ENCODE data around the gene ZNF81.
"Not testable (repeated sequence)": the region's sequence is repeated elsewhere in the genome, so short reads cannot be mapped to it uniquely, and the experiment has no call there.

Gene ZNF81

DNA sequence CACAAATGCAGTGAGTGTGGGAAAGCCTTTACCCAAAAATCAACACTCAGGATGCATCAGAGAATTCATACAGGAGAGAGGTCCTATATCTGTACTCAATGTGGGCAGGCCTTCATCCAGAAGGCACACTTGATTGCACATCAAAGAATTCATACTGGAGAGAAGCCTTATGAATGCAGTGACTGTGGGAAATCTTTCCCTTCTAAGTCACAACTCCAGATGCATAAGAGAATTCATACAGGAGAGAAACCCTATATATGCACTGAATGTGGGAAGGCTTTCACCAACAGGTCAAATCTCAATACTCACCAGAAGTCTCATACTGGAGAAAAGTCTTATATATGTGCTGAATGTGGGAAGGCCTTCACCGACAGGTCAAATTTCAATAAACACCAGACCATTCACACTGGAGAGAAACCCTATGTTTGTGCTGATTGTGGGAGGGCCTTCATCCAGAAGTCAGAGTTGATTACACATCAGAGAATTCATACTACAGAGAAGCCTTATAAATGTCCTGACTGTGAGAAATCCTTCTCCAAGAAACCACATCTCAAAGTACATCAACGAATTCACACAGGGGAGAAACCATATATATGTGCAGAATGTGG is 79.3 kb downstream of the ZNF81 start:
- H3K27me3 ChIP-seq (ENCODE audit: insufficient read depth, low read length, poor library complexity), result no peaks in the 10 kb centered on the region
- TF ChIP-seq, protein P1, sequence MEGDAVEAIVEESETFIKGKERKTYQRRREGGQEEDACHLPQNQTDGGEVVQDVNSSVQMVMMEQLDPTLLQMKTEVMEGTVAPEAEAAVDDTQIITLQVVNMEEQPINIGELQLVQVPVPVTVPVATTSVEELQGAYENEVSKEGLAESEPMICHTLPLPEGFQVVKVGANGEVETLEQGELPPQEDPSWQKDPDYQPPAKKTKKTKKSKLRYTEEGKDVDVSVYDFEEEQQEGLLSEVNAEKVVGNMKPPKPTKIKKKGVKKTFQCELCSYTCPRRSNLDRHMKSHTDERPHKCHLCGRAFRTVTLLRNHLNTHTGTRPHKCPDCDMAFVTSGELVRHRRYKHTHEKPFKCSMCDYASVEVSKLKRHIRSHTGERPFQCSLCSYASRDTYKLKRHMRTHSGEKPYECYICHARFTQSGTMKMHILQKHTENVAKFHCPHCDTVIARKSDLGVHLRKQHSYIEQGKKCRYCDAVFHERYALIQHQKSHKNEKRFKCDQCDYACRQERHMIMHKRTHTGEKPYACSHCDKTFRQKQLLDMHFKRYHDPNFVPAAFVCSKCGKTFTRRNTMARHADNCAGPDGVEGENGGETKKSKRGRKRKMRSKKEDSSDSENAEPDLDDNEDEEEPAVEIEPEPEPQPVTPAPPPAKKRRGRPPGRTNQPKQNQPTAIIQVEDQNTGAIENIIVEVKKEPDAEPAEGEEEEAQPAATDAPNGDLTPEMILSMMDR (IDR thresholded peaks at IDR 0.05; ENCODE audit: borderline replicate concordance, extremely low read depth, low read length, poor library complexity, severe bottlenecking), result no peak
- no peak for TF ChIP-seq EZH2 (IDR thresholded peaks at IDR 0.05; ENCODE audit: borderline replicate concordance, low read depth, low read length, severe bottlenecking)
- H3K79me2 ChIP-seq (ENCODE audit: insufficient read depth, low read length), result no peaks in the 10 kb centered on the region
- H4K20me1 ChIP-seq (ENCODE audit: insufficient read depth, low read length), result no peaks in the 10 kb centered on the region
- H3K4me3 ChIP-seq (ENCODE audit: low read depth in 1 of 2, low read length in 2 of 2), result no peak overlapping the region
- no peak overlapping the region for H3K4me2 ChIP-seq (ENCODE audit: insufficient read depth, low read length)
- peaks cover 5% of the 10 kb centered on the region; the same call in 1 of the 2 replicates for H3K36me3 ChIP-seq (ENCODE audit: insufficient read depth, low read length)
- no peak overlapping the region for H3K27ac ChIP-seq (ENCODE audit: low read length)
- H3K9me3 ChIP-seq (ENCODE audit: insufficient read depth, low read length, severe bottlenecking), result peaks cover 8% of the 10 kb centered on the region
- DNase-seq (no peak), ATAC-seq (ENCODE audit: insufficient read depth, low read depth) (no peak)
- H3K4me1 ChIP-seq (ENCODE audit: insufficient read depth, low read length), result no peaks in the 10 kb centered on the region
- H2AFZ ChIP-seq (ENCODE audit: low read depth, low read length), result no peak overlapping the region
- no peak overlapping the region for H3K9ac ChIP-seq (ENCODE audit: low read depth, low read length)

DNA sequence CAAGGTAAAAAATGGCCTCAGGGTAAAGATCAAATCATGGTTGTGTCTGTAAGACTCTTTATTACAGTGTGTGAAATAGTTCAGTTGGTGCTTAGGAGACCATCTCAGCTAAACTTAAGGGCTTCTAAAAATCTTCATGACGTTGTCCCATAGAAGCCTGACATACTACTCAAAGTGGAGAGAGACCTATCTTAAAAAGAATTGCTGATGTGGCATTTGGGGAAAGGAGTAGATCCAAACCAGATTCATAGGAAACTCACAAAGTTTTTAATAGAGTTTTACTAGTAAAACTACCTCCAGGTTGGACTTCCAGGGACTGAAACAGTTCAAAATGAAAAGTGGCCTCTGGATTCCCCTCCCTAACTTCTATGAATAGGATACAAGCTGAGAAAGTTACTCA is 81.6 kb downstream of the ZNF81 start:
- DNase-seq, result no peak
- H3K27ac ChIP-seq (ENCODE audit: low read length), result no peak overlapping the region
- H2AFZ ChIP-seq (ENCODE audit: low read depth, low read length), result no peak overlapping the region
- TF ChIP-seq, protein P1 (IDR thresholded peaks at IDR 0.05; ENCODE audit: borderline replicate concordance, extremely low read depth, low read length, poor library complexity, severe bottlenecking), result no peak
- TF ChIP-seq EZH2 (IDR thresholded peaks at IDR 0.05; ENCODE audit: borderline replicate concordance, low read depth, low read length, severe bottlenecking), result no peak
- H3K36me3 ChIP-seq (ENCODE audit: insufficient read depth, low read length), result peaks cover 5% of the 10 kb centered on the region; the same call in 1 of the 2 replicates
- peaks cover 8% of the 10 kb centered on the region for H3K9me3 ChIP-seq (ENCODE audit: insufficient read depth, low read length, severe bottlenecking)
- H3K79me2 ChIP-seq (ENCODE audit: insufficient read depth, low read length), result no peaks in the 10 kb centered on the region
- no peak overlapping the region for H3K4me3 ChIP-seq (ENCODE audit: low read depth in 1 of 2, low read length in 2 of 2)
- H3K4me1 ChIP-seq (ENCODE audit: insufficient read depth, low read length), result no peaks in the 10 kb centered on the region
- H4K20me1 ChIP-seq (ENCODE audit: insufficient read depth, low read length), result no peaks in the 10 kb centered on the region
- no peak for ATAC-seq (ENCODE audit: insufficient read depth, low read depth)
- no peak overlapping the region for H3K4me2 ChIP-seq (ENCODE audit: insufficient read depth, low read length)
- H3K9ac ChIP-seq (ENCODE audit: low read depth, low read length), result no peak overlapping the region
- H3K27me3 ChIP-seq (ENCODE audit: insufficient read depth, low read length, poor library complexity), result no peaks in the 10 kb centered on the region

DNA sequence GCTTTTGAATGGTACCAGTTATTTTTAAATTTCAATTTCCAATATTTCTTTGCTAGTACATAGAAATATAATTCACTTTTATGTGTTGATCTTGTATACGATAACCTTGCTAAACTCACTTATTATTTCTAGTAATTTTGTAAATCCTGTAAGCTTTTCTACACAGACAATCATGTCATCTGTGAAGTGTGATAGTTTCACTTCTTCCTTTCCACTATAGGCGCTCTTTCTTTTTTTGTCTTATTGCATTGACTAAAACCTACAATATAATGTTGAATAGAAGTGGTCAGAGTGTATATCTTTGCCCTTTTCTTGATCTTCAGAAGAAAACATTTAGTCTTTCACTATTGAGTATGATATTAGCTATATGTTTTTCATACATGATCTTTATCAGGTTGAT is 90.5 kb downstream of the ZNF81 start:
- Histone ChIP-seq H3K79me2 (ENCODE audit: insufficient read depth, low read length) (no peaks in the 10 kb centered on the region), H3K9ac (ENCODE audit: low read depth, low read length) (no peak overlapping the region), H3K4me1 (ENCODE audit: insufficient read depth, low read length) (no peaks in the 10 kb centered on the region), H3K27ac (ENCODE audit: low read length) (no peak overlapping the region), H3K36me3 (ENCODE audit: insufficient read depth, low read length) (no peaks in the 10 kb centered on the region), H3K4me2 (ENCODE audit: insufficient read depth, low read length) (no peak overlapping the region), H3K4me3 (ENCODE audit: low read depth in 1 of 2, low read length in 2 of 2) (no peak overlapping the region), H4K20me1 (ENCODE audit: insufficient read depth, low read length) (no peaks in the 10 kb centered on the region), H3K27me3 (ENCODE audit: insufficient read depth, low read length, poor library complexity) (no peaks in the 10 kb centered on the region), H2AFZ (ENCODE audit: low read depth, low read length) (no peak overlapping the region), H3K9me3 (ENCODE audit: insufficient read depth, low read length, severe bottlenecking) (no peaks in the 10 kb centered on the region)
- ATAC-seq (ENCODE audit: insufficient read depth, low read depth) (no peak), DNase-seq (no peak)
- no peak for TF ChIP-seq EZH2 (IDR thresholded peaks at IDR 0.05; ENCODE audit: borderline replicate concordance, low read depth, low read length, severe bottlenecking)
- TF ChIP-seq, protein P1 (IDR thresholded peaks at IDR 0.05; ENCODE audit: borderline replicate concordance, extremely low read depth, low read length, poor library complexity, severe bottlenecking), result no peak

DNA sequence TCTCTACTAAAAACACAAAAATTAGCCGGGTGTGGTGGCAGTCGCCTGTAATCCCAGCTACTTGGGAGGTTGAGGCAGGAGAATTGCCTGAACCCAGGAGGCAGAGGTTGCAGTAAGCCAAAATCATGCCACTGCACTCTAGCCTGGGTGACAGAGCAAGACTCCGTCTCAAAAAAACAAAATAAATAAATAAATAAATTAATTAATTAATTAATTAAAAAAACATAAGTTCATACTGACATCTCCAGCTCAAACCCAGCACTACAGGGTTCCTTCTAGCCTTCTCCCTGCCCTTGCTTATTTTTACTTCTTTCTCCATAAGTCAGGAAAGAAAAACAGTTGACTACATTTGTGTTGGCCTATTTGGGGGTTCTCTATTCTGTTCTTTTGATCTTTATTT is 95.3 kb downstream of the ZNF81 start:
- not testable (repeated sequence) for H4K20me1 ChIP-seq (ENCODE audit: insufficient read depth, low read length); H3K9ac ChIP-seq (ENCODE audit: low read depth, low read length); H2AFZ ChIP-seq (ENCODE audit: low read depth, low read length); H3K27me3 ChIP-seq (ENCODE audit: insufficient read depth, low read length, poor library complexity); H3K4me3 ChIP-seq (ENCODE audit: low read depth in 1 of 2, low read length in 2 of 2); H3K4me2 ChIP-seq (ENCODE audit: insufficient read depth, low read length); ATAC-seq (ENCODE audit: insufficient read depth, low read depth); H3K9me3 ChIP-seq (ENCODE audit: insufficient read depth, low read length, severe bottlenecking); H3K79me2 ChIP-seq (ENCODE audit: insufficient read depth, low read length); H3K36me3 ChIP-seq (ENCODE audit: insufficient read depth, low read length); H3K27ac ChIP-seq (ENCODE audit: low read length); DNase-seq
- peaks cover 19% of the 10 kb centered on the region for H3K4me1 ChIP-seq (ENCODE audit: insufficient read depth, low read length)

Data from DND-41 (cell line).